ENCODE results near the gene SMARCD1.
A peak's percentile ranks its signal among the peaks of the same experiment; 100 is the strongest.

SMARCD1 gene

GRCh38 chr12:50057000-50057841 is 27.9 kb upstream of the SMARCD1 start, which contains the start of gene ASIC1:
Gene ASIC1 (plus strand): TSS chr12:50057596. CDS start chr12:50058767, 1,171 bp downstream.
- DNase-seq, result peak; percentile 16

- no peak for DNase-seq
These were observed 27.1 kb upstream of the SMARCD1 start for GRCh38 chr12:50057896-50058670.

- no peak for DNase-seq
These were observed 26.3 kb upstream of the SMARCD1 start for GRCh38 chr12:50058743-50059312.

GRCh38 chr12:50059440-50060119 is 25.6 kb upstream of the SMARCD1 start:
- no peak for DNase-seq

- no peak for DNase-seq
These were observed 25.0 kb upstream of the SMARCD1 start for GRCh38 chr12:50060120-50060468.

- DNase-seq, result no peak
These were observed 24.0 kb upstream of the SMARCD1 start for GRCh38 chr12:50061171-50061570.

GRCh38 chr12:50061946-50062686 is 23.0 kb upstream of the SMARCD1 start:
- DNase-seq, result no peak

- no peak for DNase-seq
These were observed 22.2 kb upstream of the SMARCD1 start for GRCh38 chr12:50062728-50063460.

- DNase-seq, result no peak
These were observed 19.3 kb upstream of the SMARCD1 start for GRCh38 chr12:50065726-50066310.

GRCh38 chr12:50066402-50066801 is 18.7 kb upstream of the SMARCD1 start:
- no peak for DNase-seq

GRCh38 chr12:50069069-50069468 is 16.1 kb upstream of the SMARCD1 start:
- DNase-seq, result no peak

GRCh38 chr12:50069539-50069938 is 15.6 kb upstream of the SMARCD1 start:
- DNase-seq, result no peak

- DNase-seq, result peak; percentile 35
These were observed 14.7 kb upstream of the SMARCD1 start for GRCh38 chr12:50070314-50071060.

GRCh38 chr12:50072198-50072907 is 12.8 kb upstream of the SMARCD1 start:
- no peak for DNase-seq

GRCh38 chr12:50073206-50073605 is 11.9 kb upstream of the SMARCD1 start:
- DNase-seq, result no peak

GRCh38 chr12:50073712-50074111 is 11.4 kb upstream of the SMARCD1 start:
- DNase-seq, result no peak

- DNase-seq, result peak; percentile 72
These were observed 10.0 kb upstream of the SMARCD1 start for GRCh38 chr12:50074936-50075807.

GRCh38 chr12:50075808-50076170 is 9.4 kb upstream of the SMARCD1 start:
- no peak for DNase-seq

GRCh38 chr12:50077099-50077498 is 8.0 kb upstream of the SMARCD1 start:
- no peak for DNase-seq

Measured in activated effector memory CD4-positive, alpha-beta T cell treated with Interleukin-2 at 50 U/mL for 16 hours (primary cell).